Erythroblast (primary cell): ENCODE data around the gene MT1H.

Experiments used
- GATA1 ChIP-seq: IDR thresholded peaks from 2 replicates; pipeline ENCODE4 v1.6.1; 2011; ENCODE audit warnings: low read depth, mild to moderate bottlenecking, control low read depth, low read length, moderate library complexity
- POLR2A ChIP-seq: IDR thresholded peaks from 2 replicates; pipeline ENCODE4 v1.6.1; 2011; ENCODE audit warnings: mild to moderate bottlenecking, low read length

GRCh38 chr16:56715126-56715525 lies 45.5 kb downstream of the MT1H start:
- no peak for TF ChIP-seq POLR2A
- no peak for TF ChIP-seq GATA1
